Sigmoid colon (tissue), 4 donors: ENCODE measurements around the gene ADAMTS7.

Experiments used
- EP300 ChIP-seq, 4 donors: sonication (generic); formaldehyde crosslinking; IDR thresholded peaks; one replicate each; pipeline ENCODE4 v1.6.1; 2017; ENCODE audit warnings: antibody characterized with exemption in 4 of 4
- POLR2A ChIP-seq, 2 donors: fragments of 450-650 bp; IDR thresholded peaks; one replicate each; pipeline ENCODE4 v1.6.1; 2016; ENCODE audit warnings: antibody characterized with exemption in 2 of 2, mild to moderate bottlenecking in 2 of 2, moderate library complexity in 2 of 2
- POLR2AphosphoS5 ChIP-seq, 4 donors: sonication (generic); formaldehyde crosslinking; IDR thresholded peaks; one replicate each; pipeline ENCODE4 v1.6.1; 2017; ENCODE audit warnings: antibody characterized with exemption in 4 of 4
- TF ChIP-seq, protein P1 (sequence below), 4 experiments: fragments of 450-650 bp in 3 of 4; fragments of 200-600 bp in 1 of 4; IDR thresholded peaks; one replicate each; pipeline ENCODE4 v1.5.1; 2016 to 2019; ENCODE audit warnings: antibody characterized with exemption in 4 of 4, mild to moderate bottlenecking in 3 of 4, moderate library complexity in 2 of 4

DNA sequence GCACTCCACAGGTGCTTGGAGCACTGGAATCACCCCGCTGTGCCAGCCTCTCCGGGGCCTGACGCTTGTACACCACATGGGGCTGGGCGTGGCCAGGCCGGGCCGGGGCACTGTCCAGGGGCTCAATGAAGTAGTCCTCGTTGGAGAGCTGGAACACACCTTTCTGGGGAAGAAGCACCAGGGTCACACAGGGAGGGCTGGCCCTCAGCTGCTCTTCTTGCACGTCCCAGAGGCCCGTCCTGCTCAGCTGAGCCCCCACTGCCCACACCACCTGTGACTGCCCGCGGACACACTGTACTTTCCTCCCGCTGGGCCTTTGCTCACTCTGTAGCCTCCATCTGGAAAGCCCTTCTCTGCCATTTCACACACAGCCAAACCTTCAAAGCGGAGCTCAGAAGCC, 13.3 kb downstream of the ADAMTS7 start:
- TF ChIP-seq, protein P1, sequence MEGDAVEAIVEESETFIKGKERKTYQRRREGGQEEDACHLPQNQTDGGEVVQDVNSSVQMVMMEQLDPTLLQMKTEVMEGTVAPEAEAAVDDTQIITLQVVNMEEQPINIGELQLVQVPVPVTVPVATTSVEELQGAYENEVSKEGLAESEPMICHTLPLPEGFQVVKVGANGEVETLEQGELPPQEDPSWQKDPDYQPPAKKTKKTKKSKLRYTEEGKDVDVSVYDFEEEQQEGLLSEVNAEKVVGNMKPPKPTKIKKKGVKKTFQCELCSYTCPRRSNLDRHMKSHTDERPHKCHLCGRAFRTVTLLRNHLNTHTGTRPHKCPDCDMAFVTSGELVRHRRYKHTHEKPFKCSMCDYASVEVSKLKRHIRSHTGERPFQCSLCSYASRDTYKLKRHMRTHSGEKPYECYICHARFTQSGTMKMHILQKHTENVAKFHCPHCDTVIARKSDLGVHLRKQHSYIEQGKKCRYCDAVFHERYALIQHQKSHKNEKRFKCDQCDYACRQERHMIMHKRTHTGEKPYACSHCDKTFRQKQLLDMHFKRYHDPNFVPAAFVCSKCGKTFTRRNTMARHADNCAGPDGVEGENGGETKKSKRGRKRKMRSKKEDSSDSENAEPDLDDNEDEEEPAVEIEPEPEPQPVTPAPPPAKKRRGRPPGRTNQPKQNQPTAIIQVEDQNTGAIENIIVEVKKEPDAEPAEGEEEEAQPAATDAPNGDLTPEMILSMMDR (IDR thresholded peaks at IDR 0.05) = no peak
- no peak for TF ChIP-seq POLR2AphosphoS5 (IDR thresholded peaks at IDR 0.05)
- no peak for TF ChIP-seq POLR2A (IDR thresholded peaks at IDR 0.05)
- TF ChIP-seq EP300 (IDR thresholded peaks at IDR 0.05) = no peak
